ACC112 (cell line): Measurements from ENCODE around the gene NPHP4.

Source experiments
- H2AFZ ChIP-seq: fragments of 200-600 bp; sonication (generic); one replicate; pipeline ENCODE4 v1.6.0; 2017; ENCODE audit warnings: antibody characterized with exemption, low read length; ENCODE audit not compliant: unreplicated experiment
- H3K27ac ChIP-seq: fragments of 200-600 bp; sonication (generic); 2 replicates; pipeline ENCODE4 v1.5.1; 2014; ENCODE audit warnings: low read depth, mild to moderate bottlenecking, antibody characterized with exemption, low read length, moderate library complexity
- H3K27me3 ChIP-seq: fragments of 200-600 bp; sonication (generic); 2 replicates; pipeline ENCODE4 v1.6.1; 2014; ENCODE audit warnings: mild to moderate bottlenecking, antibody characterized with exemption, low read length, moderate library complexity, mixed read lengths; ENCODE audit not compliant: insufficient read depth
- H3K36me3 ChIP-seq: fragments of 200-600 bp; sonication (generic); 2 replicates; pipeline ENCODE4 v1.6.1; 2016; ENCODE audit warnings: mild to moderate bottlenecking, antibody characterized with exemption, low read length, moderate library complexity, mixed read lengths; ENCODE audit not compliant: insufficient read depth
- H3K4me1 ChIP-seq: fragments of 200-600 bp; sonication (generic); one replicate; pipeline ENCODE4 v1.6.1; 2016; ENCODE audit warnings: low read length, mixed read lengths; ENCODE audit not compliant: insufficient read depth, unreplicated experiment, control insufficient read depth
- H3K4me3 ChIP-seq: fragments of 200-600 bp; sonication (generic); 2 replicates; pipeline ENCODE4 v1.5.1; 2014; ENCODE audit warnings: mild to moderate bottlenecking, low read depth, low read length
- H3K79me2 ChIP-seq: fragments of 200-600 bp; sonication (generic); one replicate; pipeline ENCODE4 v1.6.0; 2016; ENCODE audit warnings: low read length; ENCODE audit not compliant: control insufficient read depth, unreplicated experiment, insufficient read depth

Gene NPHP4

DNA sequence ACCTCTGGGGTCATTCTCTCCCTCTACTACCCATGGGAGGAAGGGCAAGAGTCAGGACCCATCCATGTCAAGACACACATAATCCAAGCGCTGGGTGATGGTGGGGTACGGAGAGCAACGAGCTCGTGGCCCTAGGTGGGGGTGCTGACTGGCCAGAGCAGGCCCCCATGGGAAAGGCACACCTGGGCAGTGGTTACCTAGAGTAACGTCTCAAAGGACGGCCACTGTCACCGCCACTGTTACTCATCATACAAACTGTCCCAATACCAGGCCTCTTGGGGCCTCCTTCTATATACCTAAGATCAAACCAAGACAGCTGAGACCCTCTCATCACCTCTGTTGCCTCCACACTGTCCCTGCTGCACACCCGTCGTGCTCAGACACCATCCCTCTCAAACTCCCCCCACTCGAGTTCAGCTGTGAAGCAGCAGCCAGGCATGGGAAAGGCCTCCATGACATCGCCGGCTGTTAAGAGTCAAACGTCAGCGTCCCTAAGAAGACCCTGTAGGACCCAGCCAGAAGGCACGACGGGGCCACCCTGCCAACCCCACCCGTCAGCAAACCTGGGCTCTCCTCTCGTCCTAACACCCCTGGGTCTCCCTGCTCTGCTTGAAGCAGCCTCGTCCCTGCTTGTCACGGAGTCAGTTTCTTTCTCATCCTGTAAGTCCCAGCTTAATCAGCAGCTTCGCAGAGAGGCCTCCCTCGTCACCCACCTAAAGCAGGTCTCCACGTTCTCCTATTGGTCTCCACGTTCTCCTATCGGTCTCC is 15.3 kb downstream of the NPHP4 start:
- no peaks in the 10 kb centered on the region for H3K36me3 ChIP-seq

GRCh38 chr1:5976231-5976630 is 16.0 kb downstream of the NPHP4 start:
- H3K27ac ChIP-seq, result no peak overlapping the region
- H3K4me3 ChIP-seq, result no peak overlapping the region
- H3K79me2 ChIP-seq, result no peaks in the 10 kb centered on the region
- H3K4me1 ChIP-seq, result peaks cover 5% of the 10 kb centered on the region
- H2AFZ ChIP-seq, result no peak overlapping the region
- H3K27me3 ChIP-seq, result no peaks in the 10 kb centered on the region
- H3K36me3 ChIP-seq, result no peaks in the 10 kb centered on the region

More for the DNA sequence above, 15.3 kb downstream of the NPHP4 start:
- Histone ChIP-seq H3K4me3 (no peak overlapping the region), H2AFZ (no peak overlapping the region), H3K79me2 (no peaks in the 10 kb centered on the region), H3K27ac (no peak overlapping the region), H3K27me3 (no peaks in the 10 kb centered on the region), H3K4me1 (peaks cover 5% of the 10 kb centered on the region)

- no peak overlapping the region for H3K27ac ChIP-seq
- no peak overlapping the region for H2AFZ ChIP-seq
- peaks cover 3% of the 10 kb centered on the region for H3K4me1 ChIP-seq
- no peaks in the 10 kb centered on the region for H3K27me3 ChIP-seq
- H3K4me3 ChIP-seq, result no peak overlapping the region
- no peaks in the 10 kb centered on the region for H3K36me3 ChIP-seq
- no peaks in the 10 kb centered on the region for H3K79me2 ChIP-seq
These were observed 16.9 kb downstream of the NPHP4 start for GRCh38 chr1:5975133-5975880.

- Histone ChIP-seq H3K4me3 (no peak overlapping the region), H3K36me3 (no peaks in the 10 kb centered on the region), H3K4me1 (no peaks in the 10 kb centered on the region), H2AFZ (no peak overlapping the region), H3K27me3 (no peaks in the 10 kb centered on the region), H3K27ac (no peak overlapping the region), H3K79me2 (no peaks in the 10 kb centered on the region)
These were observed 17.6 kb downstream of the NPHP4 start for GRCh38 chr1:5974631-5975030.

DNA sequence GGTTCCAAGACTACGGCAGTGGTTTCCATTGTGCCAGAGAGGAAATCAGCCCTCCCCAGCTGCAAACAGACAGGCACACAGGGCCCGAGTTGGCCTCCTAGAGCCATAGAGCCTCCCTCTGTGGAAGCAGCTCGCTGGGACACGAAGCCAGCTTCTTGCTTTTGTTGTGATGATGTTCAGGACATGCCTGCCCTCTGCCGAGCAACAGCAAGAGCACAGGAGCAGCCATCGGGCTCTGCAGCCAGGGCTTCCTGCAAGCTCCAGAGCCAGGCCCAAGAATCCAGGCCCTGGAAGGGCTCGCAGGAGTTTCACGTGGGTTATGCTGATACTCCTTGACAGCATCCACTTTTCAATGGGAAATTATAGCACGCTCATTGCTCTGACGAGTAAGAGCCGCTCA is 18.5 kb downstream of the NPHP4 start:
- Histone ChIP-seq H3K4me3 (no peak overlapping the region), H3K4me1 (no peaks in the 10 kb centered on the region), H3K27ac (no peak overlapping the region), H3K79me2 (no peaks in the 10 kb centered on the region), H3K27me3 (no peaks in the 10 kb centered on the region), H2AFZ (no peak overlapping the region), H3K36me3 (no peaks in the 10 kb centered on the region)

DNA sequence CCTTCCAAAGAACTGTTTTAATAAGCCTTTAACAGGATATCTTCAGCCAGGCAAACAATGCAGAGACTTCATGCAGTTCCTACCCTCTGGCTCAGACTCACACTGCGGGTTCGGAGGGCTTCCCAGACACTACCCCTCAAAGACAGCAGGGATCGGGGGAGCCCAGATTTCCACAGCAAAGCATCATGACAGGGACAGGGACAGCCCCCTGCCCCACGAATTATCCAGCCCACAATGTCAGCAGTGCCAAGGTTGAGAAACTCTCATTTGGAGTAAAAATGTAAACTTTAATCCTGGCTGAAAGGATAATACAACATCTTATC is 20.1 kb downstream of the NPHP4 start:
- H3K27me3 ChIP-seq, result no peaks in the 10 kb centered on the region
- H3K4me1 ChIP-seq, result no peaks in the 10 kb centered on the region
- H3K79me2 ChIP-seq, result no peaks in the 10 kb centered on the region
- no peak overlapping the region for H3K27ac ChIP-seq
- no peak overlapping the region for H2AFZ ChIP-seq
- H3K4me3 ChIP-seq, result no peak overlapping the region
- no peaks in the 10 kb centered on the region for H3K36me3 ChIP-seq

DNA sequence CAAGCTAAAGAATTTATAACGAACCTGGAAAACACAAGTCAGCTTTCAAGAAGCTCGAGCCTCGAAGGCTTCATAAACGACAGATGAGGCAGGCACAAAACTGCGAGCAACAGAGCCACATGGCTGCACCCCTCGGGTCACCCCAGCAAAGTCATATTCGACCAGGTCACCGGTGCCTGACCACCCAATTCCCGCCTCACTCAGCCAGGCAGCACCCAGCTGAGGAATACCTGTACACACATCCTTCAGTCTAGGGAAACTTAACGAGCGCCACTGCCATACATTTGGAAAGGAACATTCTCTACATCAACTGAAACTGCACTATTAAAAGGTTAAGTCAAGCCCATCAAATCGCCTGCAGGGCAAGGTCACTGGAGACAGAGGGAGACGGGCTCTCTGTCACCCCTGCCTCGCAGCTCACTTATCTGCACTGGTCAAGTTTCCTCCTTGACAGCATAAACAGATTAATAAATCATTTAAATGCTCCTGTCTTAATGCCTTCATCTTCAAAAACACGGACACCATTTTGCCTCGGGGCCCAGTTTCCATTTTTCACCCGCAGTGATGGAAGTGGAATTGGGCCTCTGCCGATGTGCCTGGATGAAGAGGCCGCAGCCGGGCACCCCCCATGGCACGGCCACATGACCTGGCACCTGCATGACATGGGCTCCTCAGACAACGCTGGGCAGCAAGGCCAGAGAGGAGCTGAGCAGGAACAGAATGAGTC is 20.6 kb downstream of the NPHP4 start:
- no peak overlapping the region for H3K27ac ChIP-seq
- no peaks in the 10 kb centered on the region for H3K4me1 ChIP-seq
- no peak overlapping the region for H2AFZ ChIP-seq
- no peak overlapping the region for H3K4me3 ChIP-seq
- no peaks in the 10 kb centered on the region for H3K36me3 ChIP-seq
- no peaks in the 10 kb centered on the region for H3K27me3 ChIP-seq
- H3K79me2 ChIP-seq, result no peaks in the 10 kb centered on the region

DNA sequence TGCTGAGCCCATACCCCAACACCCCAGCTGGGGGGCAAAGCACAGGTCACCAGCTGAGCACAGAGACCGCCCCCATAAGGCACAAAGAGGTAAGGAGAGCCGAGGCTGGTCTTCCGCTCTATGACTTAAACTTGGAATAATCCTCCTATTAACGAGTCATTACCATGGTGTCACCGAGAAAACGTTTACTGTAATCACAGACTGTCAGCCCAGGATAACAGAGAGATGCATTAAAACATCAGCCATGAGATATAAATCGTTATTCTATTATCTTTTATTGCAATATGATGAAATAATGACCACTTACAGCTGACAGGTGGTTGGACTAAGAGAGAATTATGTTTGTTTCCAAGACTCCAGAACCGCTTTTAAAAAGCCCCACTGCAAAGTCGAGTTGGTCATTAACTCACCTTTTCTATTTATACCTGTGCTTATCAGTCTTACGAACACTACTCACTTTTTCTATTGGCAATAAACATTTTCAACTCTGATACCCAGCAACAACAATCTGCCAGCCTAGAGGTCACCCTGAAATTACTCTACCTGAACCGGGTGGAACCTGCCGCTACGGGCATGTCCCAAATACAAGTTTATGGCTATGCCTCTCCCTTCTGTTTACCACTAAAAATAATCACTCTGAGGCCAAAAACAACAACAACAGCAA is 21.5 kb downstream of the NPHP4 start:
- Histone ChIP-seq H3K27me3 (no peaks in the 10 kb centered on the region), H3K27ac (no peak overlapping the region), H3K79me2 (no peaks in the 10 kb centered on the region), H3K4me1 (no peaks in the 10 kb centered on the region), H3K36me3 (no peaks in the 10 kb centered on the region), H2AFZ (no peak overlapping the region), H3K4me3 (no peak overlapping the region)

GRCh38 chr1:5969168-5969567 is 23.1 kb downstream of the NPHP4 start:
- Histone ChIP-seq H3K4me3 (no peak overlapping the region), H3K36me3 (no peaks in the 10 kb centered on the region), H3K79me2 (no peaks in the 10 kb centered on the region), H3K27me3 (no peaks in the 10 kb centered on the region), H3K4me1 (no peaks in the 10 kb centered on the region), H3K27ac (no peak overlapping the region), H2AFZ (no peak overlapping the region)

DNA sequence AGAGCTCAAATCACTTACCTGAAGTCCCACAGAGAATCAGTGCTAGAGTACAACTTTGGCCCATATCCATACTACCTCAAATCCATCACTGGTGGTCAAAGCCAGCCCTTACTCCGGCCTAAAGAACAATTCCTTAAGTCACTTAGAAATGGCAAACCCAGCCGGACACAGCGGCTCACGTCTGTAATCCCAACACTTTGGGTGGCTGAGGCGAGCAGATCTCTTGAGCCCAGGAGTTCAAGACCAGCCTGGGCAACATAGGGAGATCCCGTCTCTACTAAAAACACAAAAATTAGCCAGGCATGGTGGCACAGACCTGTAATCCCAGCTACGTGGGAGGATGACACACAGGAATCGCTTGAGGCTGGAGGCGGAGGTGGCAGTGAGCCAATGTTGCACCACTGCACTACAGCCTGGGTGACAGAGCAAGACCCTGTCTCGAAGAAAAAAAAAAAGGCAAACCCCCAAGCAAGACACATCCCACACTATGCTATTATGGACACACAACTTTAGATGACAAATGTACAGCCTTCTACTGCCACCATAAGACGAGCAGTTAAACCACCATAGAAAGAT is 24.0 kb downstream of the NPHP4 start:
- Histone ChIP-seq H2AFZ (no peak overlapping the region), H3K4me3 (no peak overlapping the region), H3K79me2 (no peaks in the 10 kb centered on the region), H3K36me3 (no peaks in the 10 kb centered on the region), H3K4me1 (no peaks in the 10 kb centered on the region), H3K27ac (no peak overlapping the region), H3K27me3 (no peaks in the 10 kb centered on the region)
